ENCODE data around the gene RANBP10. TPM values are rescaled to one million over a fixed set of nuclear protein-coding genes. Genes with fewer than 3 reads are reported as not detected.
A peak's percentile ranks its signal among the peaks of the same experiment; 100 is the strongest.
"Not testable (repeated sequence)": the region's sequence is repeated elsewhere in the genome, so short reads cannot be mapped to it uniquely, and the experiment has no call there.

The RANBP10 gene
- polyA plus RNA-seq, 3 donors from 2014 or later, result 2.6 to 12.4 (median 7.9) TPM

GRCh38 chr16:67841816-67842508 lies 35.6 kb upstream of the RANBP10 start, which contains the start of gene THAP11:
TSS of gene THAP11 (plus strand) at chr16:67842320. CDS start at chr16:67842555, 235 bp downstream.
- peak; percentile 93 to 95 (median 95) for DNase-seq
- H3K4me1 Mint-ChIP-seq, result peaks cover 40 to 46% of the 10 kb centered on the region in 2 donors
- H3K9me3 Mint-ChIP-seq, result no peaks in the 10 kb centered on the region

GRCh38 chr16:67841198-67841815 lies 34.9 kb upstream of the RANBP10 start:
- H3K4me1 Mint-ChIP-seq, result peaks cover 40 to 45% of the 10 kb centered on the region in 2 donors
- DNase-seq, result no peak
- H3K27me3 Mint-ChIP-seq (ENCODE audit: low read depth in 3 of 3), result peaks cover 0 to 15% (median 2%) of the 10 kb centered on the region in 3 donors
- H3K4me3 Mint-ChIP-seq, result peak overlapping the region; percentile 93 to 97 (median 94)
- peak overlapping the region; percentile 11 to 97 (median 95) for H3K27ac Mint-ChIP-seq
- no peaks in the 10 kb centered on the region for H3K9me3 Mint-ChIP-seq
- peaks cover 0 to 3% (median 0%) of the 10 kb centered on the region in 3 donors for H3K36me3 Mint-ChIP-seq

More at GRCh38 chr16:67841816-67842508, 35.6 kb upstream of the RANBP10 start, which contains the start of gene THAP11:
- peaks cover 0 to 3% (median 0%) of the 10 kb centered on the region in 3 donors for H3K36me3 Mint-ChIP-seq
- peaks cover 2 to 15% (median 2%) of the 10 kb centered on the region in 3 donors for H3K27me3 Mint-ChIP-seq (ENCODE audit: low read depth in 3 of 3)
- H3K4me3 Mint-ChIP-seq, result peak within 1 kb of the TSS; percentile 94 to 97 (median 95)
- H3K27ac Mint-ChIP-seq, result peak within 1 kb of the TSS; percentile 89 to 97 (median 96)

GRCh38 chr16:67837811-67838210 lies 31.5 kb upstream of the RANBP10 start:
- Mint-ChIP-seq H3K27ac (peak overlapping the region in 1 of 6 donors; percentile 18), H3K9me3 (no peaks in the 10 kb centered on the region), H3K27me3 (ENCODE audit: low read depth in 3 of 3) (peaks cover 0 to 6% (median 2%) of the 10 kb centered on the region in 3 donors), H3K4me1 (peaks cover 22 to 24% of the 10 kb centered on the region in 2 donors), H3K4me3 (peak overlapping the region in 1 of 5 donors; percentile 1), H3K36me3 (no peaks in the 10 kb centered on the region)
- DNase-seq, result no peak

- not testable (repeated sequence) for H3K36me3 Mint-ChIP-seq; H3K27ac Mint-ChIP-seq; H3K9me3 Mint-ChIP-seq; DNase-seq; H3K27me3 Mint-ChIP-seq (ENCODE audit: low read depth in 3 of 3); H3K4me3 Mint-ChIP-seq
- H3K4me1 Mint-ChIP-seq, result peaks cover 25 to 26% of the 10 kb centered on the region in 2 donors
Measured at GRCh38 chr16:67837190-67837589, 30.8 kb upstream of the RANBP10 start.

GRCh38 chr16:67834242-67834614 lies 27.9 kb upstream of the RANBP10 start:
- DNase-seq, result no peak
- no peaks in the 10 kb centered on the region for H3K36me3 Mint-ChIP-seq
- peak overlapping the region; percentile 83 to 94 (median 89) for H3K4me3 Mint-ChIP-seq
- no peaks in the 10 kb centered on the region for H3K9me3 Mint-ChIP-seq
- peaks cover 0 to 2% (median 2%) of the 10 kb centered on the region in 3 donors for H3K27me3 Mint-ChIP-seq (ENCODE audit: low read depth in 3 of 3)
- peaks cover 17 to 18% of the 10 kb centered on the region in 2 donors for H3K4me1 Mint-ChIP-seq
- H3K27ac Mint-ChIP-seq, result peak overlapping the region in 5 of 6 donors; percentile 37 to 87 (median 73)

- Mint-ChIP-seq H3K4me3 (peak overlapping the region; percentile 83 to 94 (median 89)), H3K36me3 (peaks cover 0 to 4% (median 1%) of the 10 kb centered on the region in 3 donors), H3K27me3 (ENCODE audit: low read depth in 3 of 3) (peaks cover 0 to 2% (median 2%) of the 10 kb centered on the region in 3 donors), H3K4me1 (peaks cover 17 to 18% of the 10 kb centered on the region in 2 donors), H3K27ac (peak overlapping the region; percentile 37 to 87 (median 75)), H3K9me3 (no peaks in the 10 kb centered on the region)
- peak; percentile 91 to 93 (median 91) for DNase-seq
Measured at GRCh38 chr16:67833415-67834241, 27.3 kb upstream of the RANBP10 start.

GRCh38 chr16:67833030-67833414 lies 26.7 kb upstream of the RANBP10 start:
- Mint-ChIP-seq H3K27ac (peak overlapping the region; percentile 27 to 83 (median 65)), H3K27me3 (ENCODE audit: low read depth in 3 of 3) (peaks cover 0 to 2% (median 2%) of the 10 kb centered on the region in 3 donors), H3K36me3 (peaks cover 0 to 4% (median 3%) of the 10 kb centered on the region in 3 donors), H3K4me1 (peaks cover 17 to 18% of the 10 kb centered on the region in 2 donors), H3K9me3 (no peaks in the 10 kb centered on the region), H3K4me3 (peak overlapping the region; percentile 83 to 94 (median 89))
- no peak for DNase-seq

GRCh38 chr16:67828651-67829050 lies 22.3 kb upstream of the RANBP10 start:
- H3K9me3 Mint-ChIP-seq, result no peaks in the 10 kb centered on the region
- H3K36me3 Mint-ChIP-seq, result peaks cover 0 to 5% (median 4%) of the 10 kb centered on the region in 3 donors
- DNase-seq, result no peak
- peaks cover 11% of the 10 kb centered on the region in 2 donors for H3K4me1 Mint-ChIP-seq
- H3K27me3 Mint-ChIP-seq (ENCODE audit: low read depth in 3 of 3), result peaks cover 0 to 2% (median 2%) of the 10 kb centered on the region in 3 donors
- no peak overlapping the region for H3K4me3 Mint-ChIP-seq
- H3K27ac Mint-ChIP-seq, result no peak overlapping the region

GRCh38 chr16:67825906-67826305 lies 19.5 kb upstream of the RANBP10 start:
- H3K9me3 Mint-ChIP-seq, result no peaks in the 10 kb centered on the region
- H3K27ac Mint-ChIP-seq, result no peak overlapping the region
- peaks cover 0 to 5% (median 4%) of the 10 kb centered on the region in 3 donors for H3K36me3 Mint-ChIP-seq
- H3K27me3 Mint-ChIP-seq (ENCODE audit: low read depth in 3 of 3), result peaks cover 0 to 2% (median 0%) of the 10 kb centered on the region in 3 donors
- H3K4me3 Mint-ChIP-seq, result no peak overlapping the region
- H3K4me1 Mint-ChIP-seq, result no peaks in the 10 kb centered on the region
- DNase-seq, result no peak

- no peak overlapping the region for H3K27ac Mint-ChIP-seq
- H3K27me3 Mint-ChIP-seq (ENCODE audit: low read depth in 3 of 3), result peaks cover 0 to 2% (median 0%) of the 10 kb centered on the region in 3 donors
- DNase-seq, result no peak
- no peaks in the 10 kb centered on the region for H3K4me1 Mint-ChIP-seq
- H3K9me3 Mint-ChIP-seq, result no peaks in the 10 kb centered on the region
- H3K36me3 Mint-ChIP-seq, result peaks cover 0 to 5% (median 4%) of the 10 kb centered on the region in 3 donors
- H3K4me3 Mint-ChIP-seq, result no peak overlapping the region
Measured at GRCh38 chr16:67825119-67825518, 18.8 kb upstream of the RANBP10 start.

- Mint-ChIP-seq H3K27me3 (ENCODE audit: low read depth in 3 of 3) (peaks cover 0 to 2% (median 0%) of the 10 kb centered on the region in 3 donors), H3K9me3 (no peaks in the 10 kb centered on the region), H3K27ac (no peak overlapping the region), H3K36me3 (peaks cover 0 to 2% (median 0%) of the 10 kb centered on the region in 3 donors), H3K4me3 (no peak overlapping the region), H3K4me1 (no peaks in the 10 kb centered on the region)
- no peak for DNase-seq
Measured at GRCh38 chr16:67822511-67822910, 16.2 kb upstream of the RANBP10 start.

GRCh38 chr16:67820608-67821259 lies 14.4 kb upstream of the RANBP10 start:
- peak overlapping the region in 1 of 6 donors; percentile 17 for H3K27ac Mint-ChIP-seq
- DNase-seq, result no peak
- H3K9me3 Mint-ChIP-seq, result no peaks in the 10 kb centered on the region
- peaks cover 0 to 6% of the 10 kb centered on the region in 2 donors for H3K4me1 Mint-ChIP-seq
- H3K27me3 Mint-ChIP-seq (ENCODE audit: low read depth in 3 of 3), result peaks cover 0 to 2% (median 2%) of the 10 kb centered on the region in 3 donors
- H3K36me3 Mint-ChIP-seq, result no peaks in the 10 kb centered on the region
- no peak overlapping the region for H3K4me3 Mint-ChIP-seq

GRCh38 chr16:67814567-67814966 lies 8.2 kb upstream of the RANBP10 start:
- Mint-ChIP-seq H3K27ac (peak overlapping the region in 1 of 6 donors; percentile 0), H3K27me3 (ENCODE audit: low read depth in 3 of 3) (peaks cover 0 to 5% (median 0%) of the 10 kb centered on the region in 3 donors), H3K36me3 (no peaks in the 10 kb centered on the region), H3K4me1 (peaks cover 0 to 6% of the 10 kb centered on the region in 2 donors), H3K4me3 (no peak overlapping the region), H3K9me3 (no peaks in the 10 kb centered on the region)
- no peak for DNase-seq
